ENCODE results near the gene SUSD6.
A peak's percentile ranks its signal among the peaks of the same experiment; 100 is the strongest.
"Not testable (repeated sequence)": the region's sequence is repeated elsewhere in the genome, so short reads cannot be mapped to it uniquely, and the experiment has no call there.

SUSD6 gene

GRCh38 chr14:69625299-69626131 lies 14.1 kb downstream of the SUSD6 start:
- no peak for DNase-seq

GRCh38 chr14:69626132-69626500 lies 14.7 kb downstream of the SUSD6 start:
- no peak for DNase-seq

DNA sequence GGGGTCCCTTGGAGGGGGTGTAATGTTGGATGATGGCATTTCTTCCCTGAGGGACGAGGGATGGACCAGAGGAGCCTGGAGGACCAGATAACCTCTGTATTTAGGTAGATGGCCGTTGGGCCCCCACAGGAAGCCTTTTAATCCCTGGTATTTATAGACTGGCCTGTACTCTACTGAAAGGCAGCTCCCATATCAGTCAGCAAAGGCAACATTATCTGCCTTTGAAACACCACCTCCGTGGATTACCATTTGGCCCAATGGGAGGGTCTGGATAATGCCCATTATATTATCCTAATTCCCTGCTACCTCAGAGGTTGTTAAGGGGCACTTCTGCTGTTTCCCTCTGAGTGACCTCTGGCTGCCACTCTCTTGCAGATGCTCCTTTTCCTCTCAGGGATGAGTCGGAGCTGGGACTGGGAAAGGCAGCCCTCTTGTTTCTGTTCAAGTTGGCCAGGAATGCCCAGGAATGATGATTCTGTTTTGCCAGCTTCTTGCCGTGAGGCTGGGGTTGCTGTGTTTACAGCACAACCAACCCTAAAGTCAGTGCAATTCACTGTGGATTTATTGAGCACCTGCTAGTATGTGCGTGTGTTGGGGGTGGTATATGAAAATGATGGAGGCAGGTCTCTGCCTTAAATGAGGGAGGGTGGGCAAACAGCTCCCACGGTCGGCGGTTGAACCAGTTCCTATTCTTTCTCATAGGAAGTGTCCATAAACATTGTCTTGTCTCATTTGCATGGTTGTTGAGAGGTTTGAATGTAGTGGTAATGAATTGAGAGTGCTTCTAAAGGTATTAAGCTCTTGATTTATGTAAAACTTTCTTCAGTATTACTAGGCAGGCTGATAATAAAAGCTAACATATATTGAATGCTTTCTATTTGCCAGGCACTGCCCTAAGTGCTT lies 18.1 kb downstream of the SUSD6 start:
- DNase-seq: peak; percentile 10

DNA sequence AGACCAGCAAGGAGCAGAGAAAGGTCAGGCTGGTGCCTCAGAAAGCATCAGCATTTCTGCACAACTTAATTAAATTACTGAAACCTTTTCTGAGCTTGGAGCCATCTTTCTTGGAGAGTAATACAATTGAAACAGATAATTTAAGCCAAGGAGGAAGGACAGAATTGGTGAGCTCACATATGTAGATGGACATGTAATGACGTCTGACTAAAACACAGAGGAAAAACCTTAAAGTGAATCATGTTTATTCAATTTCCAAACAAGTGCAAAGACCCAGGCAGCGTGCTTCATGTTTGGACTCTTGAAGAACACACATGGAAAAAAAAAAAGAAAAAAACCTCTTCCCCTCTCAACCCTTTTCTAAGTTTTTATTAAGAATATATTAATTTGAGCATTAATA lies 19.0 kb downstream of the SUSD6 start:
- peak; percentile 21 for DNase-seq

- DNase-seq: peak; percentile 64
Observed at GRCh38 chr14:69631509-69631908, 20.1 kb downstream of the SUSD6 start.

DNA sequence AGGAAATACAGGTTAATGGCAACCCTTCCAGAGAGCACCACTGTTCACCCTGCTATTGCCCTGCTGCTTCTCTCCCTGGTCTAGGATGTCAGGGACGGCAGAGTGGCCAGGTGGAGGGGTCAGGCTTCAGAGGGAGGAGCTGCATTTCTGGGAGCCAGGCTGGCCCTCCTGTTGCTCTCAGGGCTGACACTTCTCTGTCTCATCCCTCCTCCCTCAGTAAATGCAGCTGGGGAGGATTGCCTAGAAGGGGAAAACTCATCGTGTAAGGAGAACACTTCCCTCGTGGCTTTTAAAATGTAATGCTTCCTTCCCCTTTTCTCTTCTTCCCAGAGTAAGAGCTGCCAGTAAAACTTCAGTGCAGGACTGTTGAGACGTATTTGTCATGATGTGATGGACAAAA lies 20.8 kb downstream of the SUSD6 start:
- no peak for DNase-seq

DNA sequence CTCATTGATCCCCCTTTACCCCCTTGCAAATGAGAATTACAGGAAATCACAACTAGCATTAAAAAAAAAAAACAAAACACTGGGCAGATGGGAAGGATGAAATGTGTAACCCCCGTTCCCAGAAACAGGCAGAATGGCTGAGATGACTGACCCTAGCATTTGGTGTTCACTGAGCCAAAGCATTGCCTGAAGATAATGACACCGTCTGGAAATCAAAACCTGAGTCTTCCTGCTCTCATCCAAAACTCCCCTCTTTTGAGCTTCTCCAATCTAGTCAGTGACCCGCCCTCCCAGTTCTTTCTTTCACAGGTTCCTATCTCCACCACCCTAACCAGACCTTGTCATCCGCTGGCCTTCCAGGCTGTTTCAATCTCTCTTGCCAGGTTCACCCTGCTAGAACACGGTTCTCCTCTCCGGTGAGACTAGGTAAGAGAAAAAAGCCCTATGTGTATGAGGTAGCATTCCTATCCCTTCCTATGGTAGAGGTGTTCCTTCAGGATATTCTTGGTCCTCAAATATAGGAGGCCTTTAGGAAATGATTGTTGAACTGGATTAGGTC lies 21.3 kb downstream of the SUSD6 start:
- DNase-seq: no peak

- DNase-seq: no peak
Observed at GRCh38 chr14:69633238-69633637, 21.8 kb downstream of the SUSD6 start.

DNA sequence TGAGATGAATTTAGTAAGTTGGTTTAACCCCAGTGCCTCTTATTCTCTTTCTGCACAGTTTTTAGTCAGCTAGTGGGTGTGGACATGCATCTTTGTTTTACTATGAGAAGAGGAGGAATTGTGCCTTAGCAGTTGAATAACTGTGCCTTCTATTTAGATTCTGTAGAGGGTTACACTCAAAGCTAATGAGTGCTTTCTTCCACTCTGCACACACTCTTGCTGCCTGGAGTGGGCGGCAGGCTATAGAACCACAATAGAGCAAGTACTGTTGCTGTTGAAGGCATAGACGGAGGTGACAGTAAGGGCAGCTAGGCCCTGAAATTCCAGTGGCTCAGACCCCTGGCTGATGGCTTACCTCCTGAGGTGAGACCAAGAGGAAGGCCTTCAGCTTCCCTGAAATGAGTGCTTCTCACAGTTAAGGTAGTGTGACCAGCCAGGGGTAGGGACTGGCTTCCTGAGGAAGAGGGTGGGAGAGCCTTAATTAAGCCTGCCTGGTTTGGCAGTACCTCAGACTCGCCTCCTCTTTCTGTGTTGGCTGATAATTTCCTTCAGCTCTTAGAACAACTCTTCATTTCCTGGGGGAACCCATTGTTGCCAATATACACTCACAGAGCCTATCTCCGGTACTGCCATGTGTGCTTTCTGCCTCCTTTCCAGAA lies 24.7 kb downstream of the SUSD6 start:
- no peak for DNase-seq

DNA sequence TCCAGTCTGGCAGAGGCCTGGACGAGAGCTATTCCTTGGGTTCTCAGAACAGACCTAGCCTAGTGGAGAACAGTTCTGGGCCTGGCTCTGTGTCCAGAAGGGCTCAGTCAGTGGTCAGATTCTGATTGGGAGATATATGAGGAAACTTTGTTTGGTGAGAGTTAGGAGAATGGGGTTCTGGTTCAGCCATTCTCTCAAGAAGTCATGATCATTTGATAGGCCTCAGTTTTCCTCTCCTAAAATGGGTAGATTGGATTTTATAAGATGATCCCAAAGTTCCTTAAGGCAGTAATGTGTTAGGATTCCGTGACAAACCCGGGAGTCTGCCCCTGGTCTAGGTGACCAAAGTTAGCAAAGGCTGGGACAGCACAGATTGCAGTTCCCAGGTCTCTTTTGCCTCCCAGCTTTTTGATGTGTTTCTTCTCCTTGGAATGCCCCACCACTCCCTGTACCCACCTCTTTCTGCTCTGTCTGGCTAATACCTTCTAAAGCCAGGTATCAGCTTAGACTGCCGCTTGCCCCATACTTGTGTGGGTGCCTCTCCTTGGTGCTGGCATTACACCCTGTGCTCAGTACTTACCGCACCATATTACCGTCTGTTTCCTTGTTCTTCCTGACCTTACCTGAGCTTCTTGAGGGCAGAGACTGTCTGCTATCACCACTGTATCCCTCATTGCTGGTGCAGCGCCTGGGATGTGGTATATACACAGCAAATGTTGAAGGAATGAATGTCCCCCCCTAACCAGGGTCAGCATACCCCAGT lies 25.5 kb downstream of the SUSD6 start:
- DNase-seq: no peak

GRCh38 chr14:69637503-69638031 lies 26.2 kb downstream of the SUSD6 start:
- DNase-seq: no peak

DNA sequence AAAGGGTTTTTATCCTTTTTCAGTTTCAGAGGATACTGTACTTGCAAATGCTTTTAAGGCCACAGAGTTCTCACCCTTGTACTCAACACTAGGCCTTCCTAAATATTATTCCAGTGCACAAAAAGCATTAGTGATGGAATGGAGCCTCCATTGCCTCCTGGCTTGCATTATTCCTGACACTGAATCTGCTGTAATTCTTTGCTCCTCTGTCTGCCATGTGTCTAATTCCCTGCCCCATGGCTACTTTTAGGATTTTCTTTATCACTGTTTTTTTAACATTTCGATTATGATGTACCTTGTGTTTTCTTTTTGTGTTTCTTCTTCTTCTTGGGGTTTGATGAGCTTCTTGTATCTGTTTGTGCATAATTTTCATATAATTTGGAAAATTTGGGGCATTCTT lies 29.5 kb downstream of the SUSD6 start:
- DNase-seq: no peak

DNA sequence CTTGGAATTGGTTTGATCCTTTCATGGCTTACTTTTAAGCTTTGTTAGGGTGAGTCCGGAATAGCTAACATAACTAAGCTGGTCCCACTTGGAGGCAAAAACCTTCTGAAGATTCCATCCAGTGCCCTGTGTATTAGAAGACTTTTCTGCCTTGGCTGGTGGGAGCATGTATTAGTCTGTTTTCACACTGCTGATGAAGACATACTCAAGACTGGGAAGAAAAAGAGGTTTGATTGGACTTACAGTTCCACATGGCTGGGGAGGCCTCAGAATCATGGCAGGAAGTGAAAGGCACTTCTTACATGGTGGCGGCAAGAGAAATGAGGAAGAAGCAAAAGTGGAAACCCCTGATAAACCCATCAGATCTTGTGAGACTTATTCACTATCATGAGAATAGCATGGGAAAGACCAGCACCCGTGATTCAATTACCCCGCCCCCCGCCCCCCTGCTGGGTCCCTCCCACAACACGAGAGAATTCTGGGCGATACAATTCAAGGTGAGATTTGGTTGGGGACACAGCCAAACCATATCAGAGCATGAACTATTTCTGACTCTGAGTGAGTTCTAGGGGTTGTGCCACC lies 30.9 kb downstream of the SUSD6 start:
- not testable (repeated sequence) for DNase-seq

DNA sequence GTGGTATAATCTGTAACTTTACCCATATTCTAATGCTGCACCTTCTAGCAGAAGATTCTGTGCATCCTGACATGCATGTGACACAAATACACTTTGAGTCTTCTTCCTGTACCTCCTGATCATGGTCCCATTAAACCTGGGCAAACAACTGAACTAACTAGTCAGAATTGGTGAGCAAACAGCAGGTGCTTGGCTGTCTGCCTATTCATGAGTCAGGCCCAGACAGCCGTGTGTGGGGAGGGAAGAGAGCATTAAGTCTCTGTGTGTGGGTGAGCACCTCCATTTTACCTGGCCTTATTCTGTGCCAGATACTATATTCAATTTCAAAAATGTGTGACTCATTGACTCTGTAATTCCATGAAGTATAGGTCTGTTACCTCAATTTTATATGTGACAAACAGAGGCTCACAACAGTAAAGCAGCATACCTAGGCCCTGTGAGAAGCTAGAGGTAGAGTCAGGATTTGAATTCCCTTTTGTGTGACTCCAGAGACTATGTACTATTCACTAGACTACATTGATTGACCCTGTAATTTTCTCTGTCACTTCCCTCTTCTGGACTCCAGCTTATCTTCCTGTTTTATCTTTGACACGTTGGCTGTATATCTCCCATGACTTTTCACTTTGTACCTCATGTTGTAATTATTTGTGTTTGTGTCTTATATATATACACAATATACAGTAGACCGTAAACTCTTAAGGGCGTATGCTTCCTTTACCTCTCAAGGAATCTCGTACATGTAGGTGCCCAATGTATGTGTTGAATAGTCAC lies 32.2 kb downstream of the SUSD6 start:
- peak; percentile 45 for DNase-seq

GRCh38 chr14:69644814-69645213 lies 33.4 kb downstream of the SUSD6 start:
- DNase-seq: no peak

- no peak for DNase-seq
Observed at GRCh38 chr14:69647213-69647612, 35.8 kb downstream of the SUSD6 start.

GRCh38 chr14:69647642-69648041 lies 36.2 kb downstream of the SUSD6 start:
- not testable (repeated sequence) for DNase-seq

DNA sequence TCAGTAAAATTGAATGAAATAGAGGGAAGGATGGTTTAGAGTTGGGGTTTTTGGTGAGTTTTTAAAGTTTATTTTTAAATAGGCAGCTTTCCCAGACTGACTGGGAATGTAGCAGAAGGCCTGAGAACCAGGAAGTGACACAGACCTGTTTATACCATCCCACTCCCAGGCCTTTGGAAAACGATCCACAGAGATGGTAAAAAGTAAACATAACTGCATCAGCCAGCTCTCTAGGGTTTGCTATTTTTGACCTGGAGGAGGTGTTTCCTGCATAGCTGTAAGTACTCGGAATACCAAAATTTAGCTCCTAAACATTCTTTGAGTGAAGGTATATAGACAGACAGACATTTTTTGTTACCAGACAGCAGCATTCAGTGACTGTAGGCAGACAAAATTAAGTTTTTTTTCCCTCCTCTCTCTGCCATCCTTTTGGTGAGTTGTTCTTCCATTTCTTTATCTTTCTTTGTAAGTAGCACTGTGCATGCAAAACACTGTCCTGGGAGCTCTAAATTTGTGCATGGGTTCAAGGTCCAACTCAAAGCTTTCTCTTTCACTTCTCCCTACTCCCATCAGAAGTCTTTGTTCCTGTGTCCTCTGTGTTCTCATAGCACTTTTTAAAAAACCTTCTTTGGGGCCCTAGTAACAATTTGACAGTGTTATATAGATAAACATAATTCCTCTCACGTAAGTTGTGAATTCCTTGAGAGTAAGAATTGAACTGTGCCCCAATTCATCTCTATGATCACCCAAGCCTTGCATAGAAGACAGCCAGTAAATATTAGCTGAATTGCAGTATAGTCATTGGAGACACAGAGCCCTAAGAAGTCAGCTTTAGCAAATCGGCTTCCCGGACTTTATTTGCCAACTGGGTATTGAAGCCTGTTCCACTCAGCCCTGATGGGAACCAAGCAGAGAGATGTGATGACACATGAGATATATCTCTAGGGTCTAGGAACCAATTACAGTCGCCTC lies 37.4 kb downstream of the SUSD6 start:
- peak; percentile 54 for DNase-seq

GRCh38 chr14:69650948-69651369 lies 39.6 kb downstream of the SUSD6 start:
- no peak for DNase-seq

GRCh38 chr14:69651664-69652063 lies 40.3 kb downstream of the SUSD6 start:
- no peak for DNase-seq

All from HCEC 1CT (cell line).